D721Med (cell line): ENCODE data around the gene FAM163A.

Source experiments
- DNase-seq: peaks from one replicate; pipeline ENCODE4 v3.0.0; 2011; ENCODE audit warnings: low spot score; ENCODE audit not compliant: insufficient read length
- FAIRE-seq: peaks from 2 replicates; lab custom pipeline; 2011; peaks lifted over from hg19 to GRCh38; lab: Jason Lieb, UNC
- TF ChIP-seq, protein P1 (sequence below): IDR thresholded peaks from 2 replicates; pipeline ENCODE4 v1.5.1; 2012; ENCODE audit warnings: mild to moderate bottlenecking, control low read depth; ENCODE audit not compliant: insufficient read depth; ENCODE audit errors: missing control alignments

The FAM163A gene

DNA sequence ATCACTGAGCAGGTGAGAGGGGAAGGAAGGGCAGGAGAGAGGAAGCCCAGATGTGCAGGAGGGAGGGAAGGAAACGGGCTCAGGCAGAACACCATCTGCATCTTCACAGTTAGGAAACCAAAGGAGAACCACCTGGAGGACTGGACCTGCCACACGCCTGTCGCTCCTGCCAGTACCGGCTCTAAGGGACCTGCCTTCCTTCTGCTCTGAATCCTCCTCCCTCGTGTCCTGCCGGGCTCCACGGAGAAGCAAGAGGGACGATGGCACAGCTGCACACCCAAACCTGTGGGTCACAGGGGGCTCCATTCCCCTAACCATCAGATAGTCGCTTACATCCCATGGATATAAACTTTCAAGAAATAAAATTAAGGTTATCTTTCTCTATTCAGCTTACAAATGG is 78.4 kb downstream of the FAM163A start:
- DNase-seq = no peak
- TF ChIP-seq, protein P1, sequence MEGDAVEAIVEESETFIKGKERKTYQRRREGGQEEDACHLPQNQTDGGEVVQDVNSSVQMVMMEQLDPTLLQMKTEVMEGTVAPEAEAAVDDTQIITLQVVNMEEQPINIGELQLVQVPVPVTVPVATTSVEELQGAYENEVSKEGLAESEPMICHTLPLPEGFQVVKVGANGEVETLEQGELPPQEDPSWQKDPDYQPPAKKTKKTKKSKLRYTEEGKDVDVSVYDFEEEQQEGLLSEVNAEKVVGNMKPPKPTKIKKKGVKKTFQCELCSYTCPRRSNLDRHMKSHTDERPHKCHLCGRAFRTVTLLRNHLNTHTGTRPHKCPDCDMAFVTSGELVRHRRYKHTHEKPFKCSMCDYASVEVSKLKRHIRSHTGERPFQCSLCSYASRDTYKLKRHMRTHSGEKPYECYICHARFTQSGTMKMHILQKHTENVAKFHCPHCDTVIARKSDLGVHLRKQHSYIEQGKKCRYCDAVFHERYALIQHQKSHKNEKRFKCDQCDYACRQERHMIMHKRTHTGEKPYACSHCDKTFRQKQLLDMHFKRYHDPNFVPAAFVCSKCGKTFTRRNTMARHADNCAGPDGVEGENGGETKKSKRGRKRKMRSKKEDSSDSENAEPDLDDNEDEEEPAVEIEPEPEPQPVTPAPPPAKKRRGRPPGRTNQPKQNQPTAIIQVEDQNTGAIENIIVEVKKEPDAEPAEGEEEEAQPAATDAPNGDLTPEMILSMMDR = no peak
- no peak for FAIRE-seq

DNA sequence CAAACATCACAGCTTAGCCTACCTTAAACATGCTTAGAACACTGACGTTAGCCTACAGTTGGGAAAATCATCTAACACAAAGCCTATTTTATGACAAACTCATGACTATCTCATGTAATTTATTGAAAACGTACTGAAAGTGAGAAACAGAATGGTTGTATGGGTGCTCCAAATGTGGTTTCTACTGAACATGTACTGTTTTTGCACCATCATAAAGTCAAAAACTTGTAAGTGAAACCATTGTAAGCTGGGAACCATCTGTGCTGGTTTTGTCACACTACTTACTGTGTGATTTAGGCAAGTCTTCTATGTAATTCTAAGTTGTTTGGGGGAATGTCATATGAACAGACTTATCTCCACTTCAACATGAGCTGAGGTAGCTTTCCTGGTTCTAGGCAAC is 79.0 kb downstream of the FAM163A start:
- DNase-seq (no peak), FAIRE-seq (no peak)
- TF ChIP-seq, protein P1 = no peak

DNA sequence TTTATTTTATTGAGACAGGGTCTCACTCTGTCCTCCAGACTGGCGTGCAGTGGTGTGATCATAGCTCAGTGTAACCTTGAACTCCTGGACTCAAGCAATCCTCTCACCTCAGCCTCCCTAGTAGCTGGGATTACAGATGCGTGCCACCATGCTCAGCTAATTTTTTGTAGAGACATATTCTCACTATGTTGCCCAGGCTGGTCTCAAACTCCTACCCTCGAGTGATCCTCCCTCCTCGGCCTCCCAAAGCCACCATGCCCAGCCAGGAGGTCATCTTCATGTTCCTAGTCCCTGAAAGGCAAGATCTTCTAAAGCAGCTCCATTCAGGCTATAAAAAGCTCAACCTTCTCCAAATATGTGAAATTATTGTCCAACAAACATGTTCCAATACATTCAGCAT is 80.6 kb downstream of the FAM163A start:
- TF ChIP-seq, protein P1 = no peak
- FAIRE-seq (no peak), DNase-seq (no peak)

DNA sequence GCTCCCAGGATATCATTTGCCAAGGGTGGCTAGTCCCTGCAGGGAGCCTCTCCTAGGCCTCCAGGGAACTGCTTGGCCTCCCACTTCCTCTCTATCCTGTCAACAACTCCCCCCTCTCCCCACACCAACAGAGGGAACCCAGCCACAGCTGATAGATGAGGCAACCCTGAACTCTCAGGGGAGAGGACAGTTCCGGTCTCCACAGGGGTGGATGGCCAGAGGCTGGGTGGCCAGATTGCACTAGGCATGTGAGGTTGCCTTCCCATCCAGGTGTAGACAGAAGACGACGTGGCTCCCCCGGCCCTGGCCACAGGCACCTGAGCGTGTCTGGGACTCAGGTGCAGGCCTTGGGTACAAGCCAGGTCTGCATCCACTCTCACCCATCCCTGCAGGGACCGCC is 81.2 kb downstream of the FAM163A start:
- DNase-seq = no peak
- FAIRE-seq = no peak
- TF ChIP-seq, protein P1 = no peak

DNA sequence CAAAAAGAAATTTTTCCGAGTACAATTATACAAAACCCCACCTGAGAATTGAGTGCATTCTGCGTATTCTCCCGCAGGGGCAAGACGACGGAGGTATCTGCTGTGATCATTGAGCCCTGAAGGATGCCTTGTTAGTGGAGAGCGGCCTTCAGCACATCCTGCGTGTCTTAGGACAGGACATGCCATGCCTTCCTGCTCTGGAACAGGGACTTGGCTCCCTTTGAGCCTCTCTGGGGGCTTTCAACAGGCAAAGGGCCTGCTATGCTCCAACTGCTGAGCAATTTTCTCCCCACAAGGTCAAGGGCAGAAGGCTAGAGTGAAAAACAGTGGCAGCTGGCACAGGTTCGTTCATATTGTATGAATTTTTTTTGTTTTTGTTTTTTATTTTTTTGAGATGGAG is 82.1 kb downstream of the FAM163A start:
- TF ChIP-seq, protein P1 = no peak
- no peak for DNase-seq
- FAIRE-seq = no peak

DNA sequence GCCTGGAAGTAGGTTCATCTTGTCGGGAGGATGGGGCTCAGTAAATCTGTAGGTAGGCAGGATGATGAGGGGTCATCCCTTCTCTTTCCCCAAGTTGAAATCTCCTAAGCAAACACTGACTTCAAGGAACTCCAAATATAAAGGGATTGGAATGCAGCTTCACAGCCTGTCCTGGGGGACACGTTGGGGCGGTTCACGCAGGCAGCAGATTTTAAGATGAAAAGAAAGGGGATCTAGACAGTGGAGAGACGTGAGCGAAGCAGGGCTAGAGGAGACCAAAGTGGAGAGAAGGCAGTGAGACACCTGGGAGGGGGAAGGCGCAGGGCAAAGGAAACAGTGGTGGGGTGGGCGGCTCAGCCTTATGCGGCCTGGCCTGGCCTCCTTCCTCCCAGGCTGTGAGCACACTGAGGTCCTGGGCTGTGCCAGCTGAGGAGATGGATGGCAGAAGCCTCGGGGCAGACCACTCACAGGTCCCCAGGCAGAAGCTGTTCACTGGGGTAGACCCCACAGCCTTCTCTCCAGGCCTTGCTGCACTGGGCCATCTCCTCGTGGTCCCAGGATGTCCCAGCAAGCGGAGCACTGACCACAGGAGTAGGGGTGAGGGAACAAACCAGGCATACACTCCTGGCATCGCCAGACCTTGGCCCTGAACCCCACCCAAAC is 82.8 kb downstream of the FAM163A start:
- DNase-seq (no peak), FAIRE-seq (no peak)
- TF ChIP-seq, protein P1 = no peak

DNA sequence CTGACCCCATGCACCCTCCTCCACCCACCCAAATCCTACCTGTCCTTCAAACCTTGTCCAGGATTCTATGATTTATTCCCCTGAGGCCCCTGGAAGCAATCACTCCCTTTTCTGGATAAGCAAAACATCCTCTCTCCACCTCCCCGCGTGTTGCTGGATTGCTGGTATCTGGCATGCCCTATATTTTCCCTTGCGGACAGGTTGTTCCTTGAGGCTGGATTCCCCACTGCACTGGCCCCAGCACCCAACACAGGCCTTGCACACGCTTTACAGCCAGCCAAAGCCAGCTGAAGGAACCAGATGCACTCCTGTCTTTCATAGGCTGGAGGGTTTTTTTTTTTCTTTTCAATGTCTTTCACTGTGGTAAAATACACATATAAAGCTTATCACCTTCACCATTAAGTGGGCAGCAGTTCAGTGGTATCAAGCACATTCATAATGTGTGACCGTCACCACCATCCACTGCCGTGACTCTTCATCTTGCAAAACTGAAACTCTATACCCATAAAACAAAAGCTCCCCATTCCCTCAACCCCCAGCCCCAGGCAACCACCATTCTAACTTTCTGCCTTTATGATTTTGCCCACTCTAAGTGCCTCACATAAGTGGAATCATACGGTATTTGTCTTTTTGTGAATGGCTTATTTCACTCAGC is 83.7 kb downstream of the FAM163A start:
- no peak for DNase-seq
- FAIRE-seq = no peak
- TF ChIP-seq, protein P1 = no peak
